ENCODE results near the gene CHST12. TPM values are rescaled to one million over a fixed set of nuclear protein-coding genes. Genes with fewer than 3 reads are reported as not detected.
"Not testable (repeated sequence)": the region's sequence is repeated elsewhere in the genome, so short reads cannot be mapped to it uniquely, and the experiment has no call there.

Gene CHST12
- total RNA-seq, 5 donors from 2014 or later (not counting 1 experiment from before 2014, with no cell fraction given), result 20.3 to 41.5 (median 30.8) TPM

GRCh38 chr7:2465928-2466327 is 62.5 kb downstream of the CHST12 start:
- no peaks in the 10 kb centered on the region for H3K36me3 ChIP-seq (ENCODE audit: control insufficient read depth in 2 of 2, extremely low read depth in 1 of 2, insufficient read depth in 1 of 2, low read length in 1 of 2)
- ATAC-seq (replicated peaks in 1 of 4), result no peak
- Mint-ChIP-seq H3K27ac (no peak overlapping the region), H3K27me3 (peaks cover 2 to 10% of the 10 kb centered on the region in 2 donors), H3K4me1 (peaks cover 2 to 6% (median 4%) of the 10 kb centered on the region in 3 donors), H3K9me3 (no peaks in the 10 kb centered on the region), H3K36me3 (no peaks in the 10 kb centered on the region), H3K4me3 (no peak overlapping the region)
- H3K9me3 ChIP-seq, result no peaks in the 10 kb centered on the region
- WGBS (ENCODE audit: insufficient coverage), result 96% methylated on average over 4 of the region's 12 CpGs
- no peak overlapping the region for H3K27ac ChIP-seq (ENCODE audit: low read length)
- peaks cover 0 to 6% of the 10 kb centered on the region in 2 experiments for H3K4me1 ChIP-seq (ENCODE audit: control insufficient read depth in 1 of 2, extremely low read depth in 1 of 2, insufficient read depth in 2 of 2, low read length in 2 of 2)
- H3K27me3 ChIP-seq (replicated peaks in 1 of 2; ENCODE audit: control insufficient read depth in 2 of 2, extremely low read depth in 1 of 2, insufficient read depth in 2 of 2, low read length in 1 of 2), result peaks cover 0 to 18% of the 10 kb centered on the region in 2 experiments
- H3K4me3 ChIP-seq (ENCODE audit: control insufficient read depth in 1 of 2, extremely low read depth in 1 of 2, low read length in 1 of 2), result no peak overlapping the region
- no peak for DNase-seq
- CTCF ChIA-PET, result no interaction called here
- POLR2A ChIA-PET, result no interaction called here

GRCh38 chr7:2466675-2467074 is 63.3 kb downstream of the CHST12 start:
- H3K9me3 ChIP-seq, result no peaks in the 10 kb centered on the region
- peaks cover 0 to 9% of the 10 kb centered on the region in 2 experiments for H3K4me1 ChIP-seq (ENCODE audit: control insufficient read depth in 1 of 2, extremely low read depth in 1 of 2, insufficient read depth in 2 of 2, low read length in 2 of 2)
- no peak overlapping the region for H3K27ac ChIP-seq (ENCODE audit: low read length)
- ChIA-PET CTCF (interaction anchor here in 1 of 2 donors (0.7 kb wide), 1 partner anchor 142 kb away, joined by 6 read pairs; no protein-coding TSS in a partner anchor), POLR2A (interaction anchor here in 1 of 2 donors (0.7 kb wide), 1 partner anchor 1872 kb away, joined by 3 read pairs; no protein-coding TSS in a partner anchor)
- Mint-ChIP-seq H3K4me1 (peaks cover 2 to 6% (median 4%) of the 10 kb centered on the region in 3 donors), H3K27ac (no peak overlapping the region), H3K9me3 (no peaks in the 10 kb centered on the region), H3K4me3 (no peak overlapping the region), H3K36me3 (no peaks in the 10 kb centered on the region), H3K27me3 (peaks cover 2 to 10% of the 10 kb centered on the region in 2 donors)
- no peak for DNase-seq
- H3K27me3 ChIP-seq (replicated peaks in 1 of 2; ENCODE audit: control insufficient read depth in 2 of 2, extremely low read depth in 1 of 2, insufficient read depth in 2 of 2, low read length in 1 of 2), result peaks cover 0 to 23% of the 10 kb centered on the region in 2 experiments
- H3K4me3 ChIP-seq (ENCODE audit: control insufficient read depth in 1 of 2, extremely low read depth in 1 of 2, low read length in 1 of 2), result no peak overlapping the region
- 100% methylated on average over 1 of the region's 10 CpGs for WGBS (ENCODE audit: insufficient coverage)
- ATAC-seq (replicated peaks in 1 of 4), result no peak
- H3K36me3 ChIP-seq (ENCODE audit: control insufficient read depth in 2 of 2, extremely low read depth in 1 of 2, insufficient read depth in 1 of 2, low read length in 1 of 2), result no peaks in the 10 kb centered on the region

GRCh38 chr7:2468227-2468626 is 64.8 kb downstream of the CHST12 start:
- POLR2A ChIA-PET, result no interaction called here
- Histone ChIP-seq H3K36me3 (ENCODE audit: control insufficient read depth in 2 of 2, extremely low read depth in 1 of 2, insufficient read depth in 1 of 2, low read length in 1 of 2) (no peaks in the 10 kb centered on the region), H3K27me3 (replicated peaks in 1 of 2; ENCODE audit: control insufficient read depth in 2 of 2, extremely low read depth in 1 of 2, insufficient read depth in 2 of 2, low read length in 1 of 2) (peaks cover 0 to 25% of the 10 kb centered on the region in 2 experiments), H3K9me3 (no peaks in the 10 kb centered on the region), H3K4me1 (ENCODE audit: control insufficient read depth in 1 of 2, extremely low read depth in 1 of 2, insufficient read depth in 2 of 2, low read length in 2 of 2) (peaks cover 0 to 9% of the 10 kb centered on the region in 2 experiments), H3K27ac (ENCODE audit: low read length) (no peak overlapping the region), H3K4me3 (ENCODE audit: control insufficient read depth in 1 of 2, extremely low read depth in 1 of 2, low read length in 1 of 2) (no peak overlapping the region)
- Mint-ChIP-seq H3K27me3 (peaks cover 2 to 10% of the 10 kb centered on the region in 2 donors), H3K36me3 (no peaks in the 10 kb centered on the region), H3K4me1 (peaks cover 2 to 6% (median 4%) of the 10 kb centered on the region in 3 donors), H3K4me3 (no peak overlapping the region), H3K27ac (no peak overlapping the region), H3K9me3 (no peaks in the 10 kb centered on the region)
- WGBS (ENCODE audit: insufficient coverage), result 70% methylated on average over 6 of the region's 7 CpGs
- CTCF ChIA-PET, result interaction anchor here (0.6 to 1.0 kb wide), 4 partner anchors 16 to 1046 kb away, joined by 3 to 4 read pairs (median 3); no protein-coding TSS in a partner anchor
- ATAC-seq (replicated peaks in 1 of 4) (no peak), DNase-seq (no peak)

GRCh38 chr7:2469460-2470203 is 66.2 kb downstream of the CHST12 start:
- H3K27ac Mint-ChIP-seq; H3K4me1 Mint-ChIP-seq; H3K4me3 Mint-ChIP-seq; DNase-seq; H3K27ac ChIP-seq (ENCODE audit: low read length); ATAC-seq (replicated peaks in 1 of 4); H3K36me3 Mint-ChIP-seq; H3K4me3 ChIP-seq (ENCODE audit: control insufficient read depth in 1 of 2, extremely low read depth in 1 of 2, low read length in 1 of 2); H3K9me3 ChIP-seq; POLR2A ChIA-PET; H3K36me3 ChIP-seq (ENCODE audit: control insufficient read depth in 2 of 2, extremely low read depth in 1 of 2, insufficient read depth in 1 of 2, low read length in 1 of 2); H3K4me1 ChIP-seq (ENCODE audit: control insufficient read depth in 1 of 2, extremely low read depth in 1 of 2, insufficient read depth in 2 of 2, low read length in 2 of 2); H3K9me3 Mint-ChIP-seq: not testable (repeated sequence)
- CTCF ChIA-PET, result interaction anchor here (0.6 to 1.0 kb wide), 2 partner anchors 20 to 34 kb away, joined by 3 read pairs; no protein-coding TSS in a partner anchor
- H3K27me3 ChIP-seq (replicated peaks in 1 of 2; ENCODE audit: control insufficient read depth in 2 of 2, extremely low read depth in 1 of 2, insufficient read depth in 2 of 2, low read length in 1 of 2), result peaks cover 0 to 25% of the 10 kb centered on the region in 2 experiments
- 82% methylated on average over 6 of the region's 9 CpGs for WGBS (ENCODE audit: insufficient coverage)
- H3K27me3 Mint-ChIP-seq, result peaks cover 2 to 10% of the 10 kb centered on the region in 2 donors

- H3K4me3 Mint-ChIP-seq, result no peak overlapping the region
- ATAC-seq (replicated peaks in 1 of 4) (no peak), DNase-seq (no peak)
- 88% methylated on average over 15 of the region's 19 CpGs for WGBS (ENCODE audit: insufficient coverage)
- POLR2A ChIA-PET, result no interaction called here
- H3K4me1 ChIP-seq (ENCODE audit: control insufficient read depth in 1 of 2, extremely low read depth in 1 of 2, insufficient read depth in 2 of 2, low read length in 2 of 2), result peaks cover 0 to 9% of the 10 kb centered on the region in 2 experiments
- H3K27me3 ChIP-seq (replicated peaks in 1 of 2; ENCODE audit: control insufficient read depth in 2 of 2, extremely low read depth in 1 of 2, insufficient read depth in 2 of 2, low read length in 1 of 2), result peaks cover 0 to 30% of the 10 kb centered on the region in 2 experiments
- no peak overlapping the region for H3K27ac Mint-ChIP-seq
- H3K4me1 Mint-ChIP-seq, result peaks cover 2 to 6% (median 4%) of the 10 kb centered on the region in 3 donors
- no peak overlapping the region for H3K27ac ChIP-seq (ENCODE audit: low read length)
- no peak overlapping the region for H3K4me3 ChIP-seq (ENCODE audit: control insufficient read depth in 1 of 2, extremely low read depth in 1 of 2, low read length in 1 of 2)
- no peaks in the 10 kb centered on the region for H3K9me3 Mint-ChIP-seq
- no peaks in the 10 kb centered on the region for H3K9me3 ChIP-seq
- H3K36me3 ChIP-seq (ENCODE audit: control insufficient read depth in 2 of 2, extremely low read depth in 1 of 2, insufficient read depth in 1 of 2, low read length in 1 of 2), result no peaks in the 10 kb centered on the region
- CTCF ChIA-PET, result interaction anchor here in 1 of 2 donors (0.5 kb wide), 1 partner anchor 18 kb away, joined by 5 read pairs; no protein-coding TSS in a partner anchor
- H3K27me3 Mint-ChIP-seq, result peaks cover 2 to 10% of the 10 kb centered on the region in 2 donors
- no peaks in the 10 kb centered on the region for H3K36me3 Mint-ChIP-seq
These were observed 67.0 kb downstream of the CHST12 start for GRCh38 chr7:2470204-2471021.

- Mint-ChIP-seq H3K36me3 (no peaks in the 10 kb centered on the region), H3K27me3 (peaks cover 2 to 10% of the 10 kb centered on the region in 2 donors), H3K4me1 (peaks cover 2 to 6% (median 4%) of the 10 kb centered on the region in 3 donors), H3K4me3 (no peak overlapping the region), H3K9me3 (no peaks in the 10 kb centered on the region), H3K27ac (no peak overlapping the region)
- ChIA-PET CTCF (interaction anchor here in 1 of 2 donors (0.5 kb wide), 1 partner anchor 17 kb away, joined by 5 read pairs; no protein-coding TSS in a partner anchor), POLR2A (no interaction called here)
- Histone ChIP-seq H3K4me1 (ENCODE audit: control insufficient read depth in 1 of 2, extremely low read depth in 1 of 2, insufficient read depth in 2 of 2, low read length in 2 of 2) (peaks cover 0 to 9% of the 10 kb centered on the region in 2 experiments), H3K27me3 (replicated peaks in 1 of 2; ENCODE audit: control insufficient read depth in 2 of 2, extremely low read depth in 1 of 2, insufficient read depth in 2 of 2, low read length in 1 of 2) (peaks cover 0 to 30% of the 10 kb centered on the region in 2 experiments), H3K27ac (ENCODE audit: low read length) (no peak overlapping the region), H3K36me3 (ENCODE audit: control insufficient read depth in 2 of 2, extremely low read depth in 1 of 2, insufficient read depth in 1 of 2, low read length in 1 of 2) (no peaks in the 10 kb centered on the region), H3K9me3 (no peaks in the 10 kb centered on the region), H3K4me3 (ENCODE audit: control insufficient read depth in 1 of 2, extremely low read depth in 1 of 2, low read length in 1 of 2) (no peak overlapping the region)
- DNase-seq, result no peak
- WGBS (ENCODE audit: insufficient coverage), result no CpG with 5 or more reads among the region's 5 CpGs
- no peak for ATAC-seq (replicated peaks in 1 of 4)
These were observed 67.6 kb downstream of the CHST12 start for GRCh38 chr7:2471022-2471329.
